Neutrophil (primary cell): Measurements from ENCODE around the gene LRRFIP1.

Source experiments
- H3K27ac ChIP-seq: fragments of 200-600 bp; sonication (generic); 2 replicates; pipeline ENCODE4 v1.5.1; 2016; ENCODE audit warnings: mild to moderate bottlenecking, moderate library complexity
- H3K27me3 ChIP-seq: fragments of 200-600 bp; sonication (generic); 2 replicates; pipeline ENCODE4 v1.6.0; 2016; ENCODE audit warnings: mild to moderate bottlenecking
- H3K36me3 ChIP-seq: fragments of 200-600 bp; sonication (generic); 2 replicates; pipeline ENCODE4 v1.5.1; 2017
- H3K4me1 ChIP-seq, 2 experiments: fragments of 200-600 bp in 1 of 2; sonication (generic) in 1 of 2; 1 replicate in 1 of 2; 2 replicates in 1 of 2; pipeline versions ENCODE4 v1.5.1 to v1.6.1; 2013 to 2016; ENCODE audit warnings: low read depth in 1 of 2, low read length in 1 of 2, mild to moderate bottlenecking in 1 of 2, moderate library complexity in 1 of 2; ENCODE audit not compliant: control insufficient read depth in 1 of 2, insufficient read depth in 1 of 2
- H3K4me3 ChIP-seq, 2 experiments: fragments of 200-600 bp in 1 of 2; sonication (generic) in 1 of 2; 1 replicate in 1 of 2; 2 replicates in 1 of 2; pipeline ENCODE4 v1.5.1; 2013 to 2016; ENCODE audit warnings: low read depth in 1 of 2, low read length in 1 of 2, mild to moderate bottlenecking in 1 of 2, moderate library complexity in 1 of 2
- H3K9me3 ChIP-seq: fragments of 200-600 bp; sonication (generic); 2 replicates; pipeline ENCODE4 v1.5.1; 2016
- CTCF ChIP-seq: fragments of 200-600 bp; sonication (generic); IDR thresholded peaks from 2 replicates; pipeline ENCODE4 v1.5.1; 2016; ENCODE audit warnings: antibody characterized with exemption

Gene LRRFIP1

GRCh38 chr2:237696461-237696860 lies 69.1 kb downstream of the LRRFIP1 start:
- Histone ChIP-seq H3K27me3 (no peaks in the 10 kb centered on the region), H3K9me3 (no peaks in the 10 kb centered on the region), H3K4me3 (peak overlapping the region in 1 of 2 experiments; percentile 71), H3K27ac (peak overlapping the region; percentile 100), H3K4me1 (peaks cover 81 to 86% of the 10 kb centered on the region in 2 experiments), H3K36me3 (no peaks in the 10 kb centered on the region)
- no peak for TF ChIP-seq CTCF

GRCh38 chr2:237697586-237698357 lies 70.4 kb downstream of the LRRFIP1 start:
- H3K4me1 ChIP-seq, result peaks cover 94 to 100% of the 10 kb centered on the region in 2 experiments
- H3K9me3 ChIP-seq, result no peaks in the 10 kb centered on the region
- H3K27ac ChIP-seq, result peak overlapping the region; percentile 100
- no peaks in the 10 kb centered on the region for H3K36me3 ChIP-seq
- peak overlapping the region; percentile 10 to 71 for H3K4me3 ChIP-seq
- no peak for TF ChIP-seq CTCF
- H3K27me3 ChIP-seq, result no peaks in the 10 kb centered on the region

GRCh38 chr2:237698358-237698694 lies 70.9 kb downstream of the LRRFIP1 start:
- Histone ChIP-seq H3K27me3 (no peaks in the 10 kb centered on the region), H3K27ac (peak overlapping the region; percentile 100), H3K4me3 (peak overlapping the region; percentile 10 to 19)

GRCh38 chr2:237699870-237700511 lies 72.6 kb downstream of the LRRFIP1 start:
- H3K9me3 ChIP-seq, result no peaks in the 10 kb centered on the region
- H3K27ac ChIP-seq, result peak overlapping the region; percentile 68
- peaks cover 98 to 100% of the 10 kb centered on the region in 2 experiments for H3K4me1 ChIP-seq
- H3K27me3 ChIP-seq, result no peaks in the 10 kb centered on the region
- H3K4me3 ChIP-seq, result no peak overlapping the region
- no peak for TF ChIP-seq CTCF
- H3K36me3 ChIP-seq, result no peaks in the 10 kb centered on the region

More at GRCh38 chr2:237698358-237698694, 70.9 kb downstream of the LRRFIP1 start:
- Histone ChIP-seq H3K36me3 (no peaks in the 10 kb centered on the region), H3K4me1 (peaks cover 99 to 100% of the 10 kb centered on the region in 2 experiments), H3K9me3 (no peaks in the 10 kb centered on the region)
- no peak for TF ChIP-seq CTCF

GRCh38 chr2:237700512-237701032 lies 73.2 kb downstream of the LRRFIP1 start:
- H3K36me3 ChIP-seq, result no peaks in the 10 kb centered on the region
- H3K27me3 ChIP-seq, result no peaks in the 10 kb centered on the region
- TF ChIP-seq CTCF, result no peak
- H3K4me3 ChIP-seq, result peak overlapping the region in 1 of 2 experiments; percentile 51
- H3K9me3 ChIP-seq, result no peaks in the 10 kb centered on the region
- H3K27ac ChIP-seq, result peak overlapping the region; percentile 68
- peaks cover 94 to 98% of the 10 kb centered on the region in 2 experiments for H3K4me1 ChIP-seq
